Neuron (in vitro differentiated cells): ENCODE data around the gene LDLRAD4.

Experiments used
- H2AFZ ChIP-seq: one replicate; pipeline ENCODE4 v1.6.1; 2013; ENCODE audit warnings: low read depth, mild to moderate bottlenecking, inconsistent platforms, low read length, moderate library complexity
- H3K27me3 ChIP-seq: one replicate; pipeline ENCODE4 v1.6.1; 2013; ENCODE audit warnings: low read length; ENCODE audit not compliant: insufficient read depth
- H3K36me3 ChIP-seq: one replicate; pipeline ENCODE4 v1.6.1; 2013; ENCODE audit warnings: low read length; ENCODE audit not compliant: insufficient read depth
- H3K4me1 ChIP-seq: one replicate; pipeline ENCODE4 v1.6.1; 2013; ENCODE audit warnings: low read length; ENCODE audit not compliant: insufficient read depth
- H3K4me3 ChIP-seq: 2 replicates; pipeline ENCODE4 v1.5.1; 2013; ENCODE audit warnings: mild to moderate bottlenecking, low read length, moderate library complexity
- H3K9me3 ChIP-seq: one replicate; pipeline ENCODE4 v1.6.1; 2013; ENCODE audit warnings: low read length

The LDLRAD4 gene

DNA sequence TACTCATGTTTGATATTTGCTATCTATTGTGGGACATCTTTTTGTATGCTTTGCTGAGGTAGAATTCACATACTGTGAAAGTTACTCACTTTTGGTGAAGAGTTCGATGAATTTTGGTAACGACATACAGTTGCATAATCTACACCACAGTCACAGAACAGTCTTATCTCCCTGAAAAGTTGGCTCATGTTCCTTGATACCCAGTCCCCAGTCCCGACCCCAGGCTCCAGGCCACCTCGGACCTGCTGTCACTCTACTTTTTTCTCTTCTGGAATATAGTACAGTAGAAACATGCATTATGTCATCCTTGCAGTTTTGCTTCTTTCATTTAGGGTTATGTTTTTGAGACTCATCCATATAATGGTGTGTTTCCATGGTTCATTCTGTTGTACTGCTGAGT, 316.1 kb downstream of the LDLRAD4 start:
- H3K9me3 ChIP-seq, result no peaks in the 10 kb centered on the region
- H3K36me3 ChIP-seq, result no peaks in the 10 kb centered on the region
- no peaks in the 10 kb centered on the region for H3K4me1 ChIP-seq
- no peak overlapping the region for H2AFZ ChIP-seq
- no peaks in the 10 kb centered on the region for H3K27me3 ChIP-seq
- H3K4me3 ChIP-seq, result no peak overlapping the region

DNA sequence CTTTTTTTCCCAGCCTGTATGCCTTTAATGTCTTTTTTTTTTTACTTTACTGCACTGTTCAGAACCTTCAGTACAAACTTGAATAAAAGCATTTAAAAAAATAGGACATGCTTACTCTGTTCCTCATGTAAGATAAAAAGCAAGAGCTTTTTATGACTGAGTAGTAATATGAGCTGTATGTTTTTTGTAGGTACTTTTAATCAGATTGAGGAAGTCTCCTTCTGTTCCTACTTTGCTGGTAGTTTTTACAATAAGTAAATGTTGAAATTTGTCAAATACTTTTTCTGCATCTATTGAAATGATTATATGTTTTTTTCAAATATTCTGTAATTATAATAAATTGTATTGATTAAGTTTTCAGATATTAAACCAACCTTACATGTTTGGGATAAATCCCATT, 318.0 kb downstream of the LDLRAD4 start:
- no peaks in the 10 kb centered on the region for H3K9me3 ChIP-seq
- no peaks in the 10 kb centered on the region for H3K27me3 ChIP-seq
- no peak overlapping the region for H2AFZ ChIP-seq

DNA sequence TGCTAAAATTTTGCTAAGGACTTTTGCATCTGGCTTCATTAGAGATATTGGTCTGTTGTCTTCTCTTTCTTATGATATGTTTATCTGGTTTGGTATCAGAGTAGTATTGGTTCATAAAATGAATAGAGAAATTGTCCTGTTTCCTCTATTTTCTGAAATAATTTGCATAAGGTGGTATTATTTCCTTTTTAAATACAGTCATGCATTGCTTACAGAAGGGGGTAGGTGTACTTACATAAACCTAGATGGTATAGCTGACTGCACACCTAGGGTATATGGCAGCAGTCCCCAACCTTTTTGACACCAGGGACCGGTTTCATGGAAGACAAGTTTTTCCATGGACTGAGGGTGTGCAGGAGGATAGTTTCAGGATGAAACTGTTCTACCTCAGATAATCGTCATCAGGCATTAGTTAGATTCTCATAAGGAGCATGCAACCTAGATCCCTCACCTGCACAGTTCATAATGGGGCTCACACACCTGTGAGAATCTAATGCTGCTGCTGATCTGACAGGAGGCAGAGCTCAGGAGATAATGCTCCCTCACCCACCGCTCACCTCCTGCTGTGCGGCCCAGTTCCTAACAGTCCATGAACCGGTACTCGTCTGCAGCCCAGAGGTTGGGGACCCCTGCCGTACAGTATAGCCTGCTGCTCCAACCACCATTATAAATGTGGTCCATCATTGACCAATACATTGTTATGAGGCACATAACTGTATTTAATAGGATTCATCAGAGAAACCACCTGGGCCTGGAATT, 318.6 kb downstream of the LDLRAD4 start:
- no peaks in the 10 kb centered on the region for H3K9me3 ChIP-seq
- H3K27me3 ChIP-seq, result no peaks in the 10 kb centered on the region

More for the DNA sequence above, 318.0 kb downstream of the LDLRAD4 start:
- Histone ChIP-seq H3K4me3 (no peak overlapping the region), H3K36me3 (no peaks in the 10 kb centered on the region), H3K4me1 (no peaks in the 10 kb centered on the region)

DNA sequence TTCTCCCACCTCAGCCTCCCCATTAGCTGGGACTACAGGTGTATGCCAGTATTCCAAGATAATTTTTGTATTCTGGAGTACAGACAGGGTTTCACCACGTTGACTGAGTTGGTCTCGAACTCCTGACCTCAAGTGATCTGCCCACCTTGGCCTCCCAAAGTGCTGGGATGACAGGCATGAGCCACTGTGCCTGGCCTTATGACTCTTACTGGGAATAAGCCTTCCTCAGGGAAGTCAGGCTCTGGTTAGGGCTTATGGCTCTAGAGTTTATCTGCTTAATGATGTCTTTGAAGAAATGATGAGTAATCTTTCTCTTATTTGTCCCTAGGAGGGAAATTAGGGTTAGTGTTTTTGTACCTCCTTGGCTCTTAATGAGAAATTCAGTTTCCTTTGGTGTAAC, 320.1 kb downstream of the LDLRAD4 start:
- peaks cover 1% of the 10 kb centered on the region for H3K27me3 ChIP-seq
- no peaks in the 10 kb centered on the region for H3K4me1 ChIP-seq
- H2AFZ ChIP-seq, result no peak overlapping the region
- no peaks in the 10 kb centered on the region for H3K9me3 ChIP-seq
- no peak overlapping the region for H3K4me3 ChIP-seq
- H3K36me3 ChIP-seq, result no peaks in the 10 kb centered on the region

More for the DNA sequence above, 318.6 kb downstream of the LDLRAD4 start:
- Histone ChIP-seq H2AFZ (no peak overlapping the region), H3K4me1 (no peaks in the 10 kb centered on the region), H3K36me3 (no peaks in the 10 kb centered on the region), H3K4me3 (no peak overlapping the region)

DNA sequence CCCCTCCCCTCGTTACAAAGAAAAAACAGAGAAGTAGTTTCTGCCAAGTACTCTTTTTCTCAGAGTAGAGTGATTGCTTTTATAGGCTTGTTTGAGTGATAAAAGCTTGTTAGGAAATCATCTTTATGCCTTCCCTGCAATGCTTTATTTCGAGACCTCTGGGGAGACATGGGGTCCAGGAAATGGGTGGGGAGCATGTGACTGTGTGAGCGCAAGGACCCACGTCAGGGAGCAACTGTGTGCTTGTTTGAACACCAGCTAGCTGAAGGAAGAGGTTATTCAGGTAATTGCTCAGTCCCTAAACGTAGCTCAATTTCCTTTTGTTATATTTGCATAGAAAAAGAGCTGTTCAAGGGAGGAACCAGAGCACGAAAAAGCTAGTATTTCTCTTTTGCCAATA, 320.5 kb downstream of the LDLRAD4 start:
- H3K4me3 ChIP-seq, result no peak overlapping the region
- no peaks in the 10 kb centered on the region for H3K4me1 ChIP-seq
- H3K36me3 ChIP-seq, result no peaks in the 10 kb centered on the region
- no peak overlapping the region for H2AFZ ChIP-seq
- no peaks in the 10 kb centered on the region for H3K9me3 ChIP-seq
- H3K27me3 ChIP-seq, result peaks cover 4% of the 10 kb centered on the region

DNA sequence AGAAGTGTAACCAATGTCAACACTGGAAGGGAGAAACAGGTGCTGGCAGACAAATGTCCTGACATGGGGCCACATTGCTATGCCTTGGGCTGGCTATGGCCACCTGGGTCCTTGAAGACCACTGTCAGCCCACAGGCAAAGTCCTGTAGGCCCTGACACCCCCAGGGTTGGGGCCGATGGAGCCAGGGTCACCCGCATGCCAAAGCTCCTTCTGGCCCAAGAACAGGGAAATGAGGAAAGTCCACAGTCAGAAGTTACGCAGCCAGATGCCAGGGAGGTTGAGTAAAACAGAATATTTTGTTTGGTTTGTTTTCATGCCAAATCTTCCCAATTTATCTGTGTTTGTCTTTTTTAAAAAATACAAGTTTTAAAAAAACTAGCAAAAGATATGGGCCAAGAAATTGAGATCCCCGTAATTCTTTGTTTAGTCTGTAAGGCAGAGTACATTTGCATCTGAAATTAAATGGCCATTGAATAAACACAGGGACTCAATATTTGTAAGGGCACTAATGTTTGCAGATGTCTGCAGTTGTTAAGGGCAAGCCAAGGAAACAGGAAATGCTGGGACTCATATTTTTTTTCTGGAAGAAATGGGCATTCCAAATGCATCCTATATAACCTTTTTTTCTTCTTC, 321.4 kb downstream of the LDLRAD4 start:
- no peaks in the 10 kb centered on the region for H3K4me1 ChIP-seq
- H3K36me3 ChIP-seq, result no peaks in the 10 kb centered on the region
- no peak overlapping the region for H3K4me3 ChIP-seq
- H2AFZ ChIP-seq, result no peak overlapping the region
- peaks cover 4% of the 10 kb centered on the region for H3K27me3 ChIP-seq
- H3K9me3 ChIP-seq, result no peaks in the 10 kb centered on the region

DNA sequence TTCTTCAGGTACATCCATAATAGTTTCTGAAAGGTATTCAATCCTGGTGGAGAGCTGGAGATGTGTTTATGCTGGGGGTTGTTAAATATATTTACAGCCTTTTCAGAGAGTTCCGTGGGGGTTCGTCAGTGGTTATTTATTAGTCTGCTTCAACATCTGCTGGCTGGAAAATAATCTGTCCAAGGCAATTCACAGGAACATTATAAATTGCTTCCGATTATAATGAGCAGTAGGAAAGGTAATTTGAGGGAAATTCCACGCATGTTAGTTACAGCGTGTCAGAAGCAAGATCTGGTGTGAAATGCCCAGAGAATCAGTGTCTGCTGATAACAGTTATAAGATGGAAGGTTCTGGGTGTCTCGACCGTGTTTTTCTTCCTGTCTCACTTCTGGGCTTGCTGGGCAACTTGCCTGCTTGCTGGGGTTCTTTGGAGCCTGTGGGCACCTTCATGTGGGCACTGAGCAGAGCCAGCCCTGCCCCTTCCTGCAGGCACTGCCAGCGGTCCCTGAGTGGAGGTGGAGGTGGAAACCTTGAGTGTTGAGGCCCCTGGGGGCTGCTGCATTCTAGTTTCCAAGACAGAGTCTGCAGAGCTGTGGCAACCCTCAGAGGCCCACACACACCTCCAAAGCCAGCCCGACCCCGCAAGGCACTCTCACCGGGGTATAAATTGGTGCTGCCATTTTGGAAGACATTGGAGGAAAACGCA, 322.1 kb downstream of the LDLRAD4 start:
- Histone ChIP-seq H2AFZ (no peak overlapping the region), H3K4me3 (no peak overlapping the region), H3K27me3 (peaks cover 4% of the 10 kb centered on the region), H3K4me1 (no peaks in the 10 kb centered on the region), H3K36me3 (no peaks in the 10 kb centered on the region), H3K9me3 (no peaks in the 10 kb centered on the region)

DNA sequence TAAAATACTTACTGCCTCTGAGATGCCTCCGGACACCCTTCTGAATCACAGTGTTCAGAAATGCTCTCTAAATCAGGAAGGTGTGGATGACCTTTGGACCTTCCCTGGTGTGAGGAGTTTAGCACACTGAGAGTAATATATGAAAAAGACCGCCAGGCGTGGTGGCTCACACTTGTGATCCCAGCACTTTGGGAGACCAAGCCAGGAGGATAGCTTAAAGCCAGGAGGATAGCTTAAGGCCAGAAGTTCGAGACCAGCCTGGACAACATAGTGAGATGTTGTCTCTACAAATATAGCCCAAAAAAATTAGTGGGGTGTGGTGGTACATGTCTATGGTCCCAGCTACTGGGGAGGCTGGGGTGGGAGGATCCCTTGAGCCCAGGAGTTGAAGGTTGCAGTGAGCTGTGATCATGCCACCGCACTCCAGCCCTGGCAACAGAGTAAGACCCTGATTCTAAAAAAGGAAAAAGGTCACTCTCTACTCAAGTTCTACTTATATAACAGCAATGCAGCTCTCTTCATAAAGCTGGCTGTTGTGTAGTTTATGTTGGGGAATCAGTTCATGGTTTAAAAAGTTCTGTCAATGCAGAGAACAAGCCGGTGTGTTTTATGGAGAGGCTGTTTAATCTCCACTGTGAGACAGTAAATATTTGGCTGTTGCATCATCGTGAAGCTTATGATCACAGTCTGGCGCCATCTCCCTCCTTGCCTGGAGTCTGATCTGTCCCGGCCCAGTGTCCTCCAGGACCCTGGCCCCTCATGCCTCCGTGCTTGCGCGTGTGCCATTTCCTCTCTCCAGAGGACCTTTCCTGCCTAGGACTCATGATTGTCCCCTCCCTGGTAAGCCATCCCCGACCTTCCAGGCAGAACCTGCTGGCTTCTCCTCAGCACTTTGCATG, 323.3 kb downstream of the LDLRAD4 start:
- H2AFZ ChIP-seq, result no peak overlapping the region
- no peaks in the 10 kb centered on the region for H3K36me3 ChIP-seq
- no peaks in the 10 kb centered on the region for H3K4me1 ChIP-seq
- no peaks in the 10 kb centered on the region for H3K9me3 ChIP-seq
- H3K27me3 ChIP-seq, result peaks cover 4% of the 10 kb centered on the region
- no peak overlapping the region for H3K4me3 ChIP-seq

DNA sequence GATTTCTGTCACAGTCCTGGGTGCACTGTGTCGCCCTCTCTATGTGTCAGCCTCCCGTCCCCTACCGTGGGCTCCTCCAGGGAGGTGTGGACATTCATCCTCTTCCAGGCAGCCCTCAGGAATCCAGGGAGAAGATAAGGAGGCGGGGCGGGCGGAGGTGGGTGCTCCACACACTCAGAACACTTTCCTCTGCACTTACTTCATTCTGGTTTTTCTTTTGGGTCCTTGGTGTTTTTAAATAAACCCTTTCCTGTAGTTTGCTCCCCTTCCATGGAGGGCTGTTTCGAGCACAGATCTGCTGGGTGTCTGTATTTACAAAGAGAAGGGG, 323.9 kb downstream of the LDLRAD4 start:
- H3K9me3 ChIP-seq, result no peaks in the 10 kb centered on the region
- no peaks in the 10 kb centered on the region for H3K36me3 ChIP-seq
- H3K4me3 ChIP-seq, result no peak overlapping the region
- H3K27me3 ChIP-seq, result peaks cover 4% of the 10 kb centered on the region
- H3K4me1 ChIP-seq, result no peaks in the 10 kb centered on the region
- no peak overlapping the region for H2AFZ ChIP-seq

DNA sequence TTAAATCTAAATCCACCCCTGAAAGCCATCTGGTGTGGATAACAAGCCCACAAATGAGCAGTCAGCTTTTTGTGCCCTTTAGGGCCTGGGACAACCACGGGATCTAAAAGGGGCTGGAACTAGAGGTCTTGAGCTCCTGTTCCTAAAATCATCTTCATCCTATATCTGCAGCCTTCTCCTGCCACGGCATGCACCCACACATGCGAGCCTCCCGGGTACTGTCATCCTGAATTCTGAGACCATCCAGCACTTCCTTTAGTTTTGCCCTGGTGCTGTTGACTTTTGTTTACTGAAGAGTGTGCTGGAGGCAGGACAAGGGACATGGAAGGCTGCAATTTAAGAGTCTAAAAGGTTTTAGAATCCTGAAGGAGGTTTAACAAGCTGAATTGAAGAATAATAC, 324.6 kb downstream of the LDLRAD4 start:
- no peaks in the 10 kb centered on the region for H3K9me3 ChIP-seq
- H2AFZ ChIP-seq, result no peak overlapping the region
- peaks cover 4% of the 10 kb centered on the region for H3K27me3 ChIP-seq
- no peaks in the 10 kb centered on the region for H3K4me1 ChIP-seq
- no peak overlapping the region for H3K4me3 ChIP-seq
- no peaks in the 10 kb centered on the region for H3K36me3 ChIP-seq

DNA sequence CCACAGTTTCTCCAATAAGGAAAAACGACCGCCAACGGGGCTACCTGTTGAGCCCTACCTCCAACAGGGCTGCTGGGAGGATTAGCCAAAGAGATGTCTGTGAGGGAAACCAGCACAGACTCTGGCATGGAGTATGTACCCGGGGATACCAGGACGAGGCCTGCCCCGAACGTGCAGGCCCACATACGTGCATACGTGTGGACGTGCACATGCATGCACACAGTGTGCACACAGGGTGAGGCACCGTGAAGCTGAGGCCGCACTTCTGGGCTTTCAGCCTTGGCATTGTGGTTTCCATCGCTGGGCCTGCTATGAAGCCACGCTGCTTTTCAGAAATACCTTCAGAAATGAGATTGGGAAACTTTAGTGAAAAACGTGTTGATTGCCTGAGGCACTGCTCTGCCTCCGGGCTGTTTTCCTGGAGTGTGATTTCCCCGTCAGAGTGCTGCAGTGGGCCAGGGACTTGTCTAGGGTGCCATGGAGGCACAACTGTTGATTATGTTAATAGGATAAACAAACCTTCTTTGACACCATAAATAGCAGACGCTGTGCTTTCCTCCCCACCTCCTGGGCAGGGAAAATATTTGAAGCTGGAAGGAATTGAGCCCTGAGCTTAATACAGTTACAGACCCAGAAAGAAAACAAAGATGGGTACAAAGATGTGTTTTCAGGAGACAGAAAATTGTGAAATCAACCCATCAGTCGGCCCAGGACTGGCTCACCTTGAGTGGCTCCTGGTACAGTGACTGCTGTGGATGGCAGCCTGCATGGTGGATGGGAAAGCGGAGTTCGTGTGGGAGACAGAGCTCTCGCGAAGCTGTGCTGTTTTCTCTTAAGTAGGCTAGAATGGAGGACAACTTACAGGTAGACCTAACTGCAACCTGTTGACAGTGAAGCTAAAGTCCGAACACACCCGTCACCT, 325.5 kb downstream of the LDLRAD4 start:
- Histone ChIP-seq H3K4me1 (no peaks in the 10 kb centered on the region), H3K4me3 (no peak overlapping the region), H3K9me3 (no peaks in the 10 kb centered on the region), H2AFZ (no peak overlapping the region), H3K36me3 (no peaks in the 10 kb centered on the region), H3K27me3 (peaks cover 4% of the 10 kb centered on the region)

DNA sequence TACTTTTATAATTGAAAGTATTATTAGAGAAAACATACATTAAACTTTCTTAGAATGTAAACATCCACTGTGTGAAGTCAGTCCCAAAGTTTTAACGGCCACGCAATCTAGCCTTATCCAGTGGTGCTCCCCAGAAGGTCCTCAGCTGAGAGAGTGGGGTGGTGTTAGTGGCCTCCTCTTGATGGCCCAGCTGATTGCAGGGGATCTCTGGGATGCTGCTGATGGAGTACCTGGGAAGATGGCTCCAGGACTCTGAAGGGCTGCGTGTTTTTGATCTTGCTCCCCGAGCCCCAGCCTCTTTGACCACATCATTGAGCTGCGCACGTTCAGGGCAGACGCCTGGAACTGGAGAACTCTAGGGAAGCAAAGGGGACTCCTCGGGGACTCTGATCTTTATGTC, 326.4 kb downstream of the LDLRAD4 start:
- Histone ChIP-seq H3K27me3 (peaks cover 4% of the 10 kb centered on the region), H3K4me3 (no peak overlapping the region), H2AFZ (no peak overlapping the region), H3K9me3 (no peaks in the 10 kb centered on the region), H3K36me3 (no peaks in the 10 kb centered on the region), H3K4me1 (no peaks in the 10 kb centered on the region)
